ENCODE results near the gene UBE4A. TPM values are rescaled to one million over a fixed set of nuclear protein-coding genes. Genes with fewer than 3 reads are reported as not detected.

Gene UBE4A
- total and polyA plus RNA-seq, 9 of the 15 experiments (the other 6 are each of a cell fraction or from before 2014, with no cell fraction given), result 13.5 to 45.2 (median 26.8) TPM

DNA sequence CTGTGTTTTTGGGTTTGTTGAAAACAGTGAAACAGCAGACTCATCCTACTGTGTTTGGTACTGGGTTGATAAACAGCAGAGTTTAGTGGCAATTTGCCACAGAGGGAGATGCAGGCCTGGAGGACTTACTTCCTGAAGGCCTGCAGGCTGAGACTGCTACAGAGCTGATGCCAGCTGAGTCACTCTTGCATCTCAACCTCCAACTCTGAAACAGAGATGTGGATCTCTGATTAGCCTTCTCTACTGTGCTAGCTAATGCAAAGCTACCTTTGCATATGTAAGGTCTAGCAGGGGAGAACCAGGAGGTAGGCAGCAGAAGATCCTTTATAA, 56.3 kb downstream of the UBE4A start (continued):
- TF ChIP-seq, protein P1, sequence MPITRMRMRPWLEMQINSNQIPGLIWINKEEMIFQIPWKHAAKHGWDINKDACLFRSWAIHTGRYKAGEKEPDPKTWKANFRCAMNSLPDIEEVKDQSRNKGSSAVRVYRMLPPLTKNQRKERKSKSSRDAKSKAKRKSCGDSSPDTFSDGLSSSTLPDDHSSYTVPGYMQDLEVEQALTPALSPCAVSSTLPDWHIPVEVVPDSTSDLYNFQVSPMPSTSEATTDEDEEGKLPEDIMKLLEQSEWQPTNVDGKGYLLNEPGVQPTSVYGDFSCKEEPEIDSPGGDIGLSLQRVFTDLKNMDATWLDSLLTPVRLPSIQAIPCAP (CRISPR knock-in tag; IDR thresholded peaks at IDR 0.05; ENCODE audit: borderline replicate concordance), result no peak
- TF ChIP-seq ELF4 (CRISPR knock-in tag; IDR thresholded peaks at IDR 0.05) (peak; percentile 59; the same call in 1 of the 2 replicates), EHMT2 (IDR thresholded peaks at IDR 0.05) (peak; percentile 84), PHB2 (IDR thresholded peaks at IDR 0.05; ENCODE audit: low read depth) (no peak), FUS (optimal IDR thresholded peaks at IDR 0.05; ENCODE audit: low read depth, low read length) (no peak), ZNF384 (IDR thresholded peaks at IDR 0.05; ENCODE audit: low read depth, low read length) (no peak; the same call in 1 of the 2 replicates), ZNF699 (CRISPR knock-in tag; IDR thresholded peaks at IDR 0.05; ENCODE audit: insufficient replicate concordance) (no peak), ZNF77 (CRISPR knock-in tag; IDR thresholded peaks at IDR 0.05) (no peak), SNIP1 (IDR thresholded peaks at IDR 0.05; ENCODE audit: low read depth) (no peak), ZNF146 (CRISPR knock-in tag; IDR thresholded peaks at IDR 0.05; ENCODE audit: unreplicated experiment) (no peak)
- TF ChIP-seq, protein P2, sequence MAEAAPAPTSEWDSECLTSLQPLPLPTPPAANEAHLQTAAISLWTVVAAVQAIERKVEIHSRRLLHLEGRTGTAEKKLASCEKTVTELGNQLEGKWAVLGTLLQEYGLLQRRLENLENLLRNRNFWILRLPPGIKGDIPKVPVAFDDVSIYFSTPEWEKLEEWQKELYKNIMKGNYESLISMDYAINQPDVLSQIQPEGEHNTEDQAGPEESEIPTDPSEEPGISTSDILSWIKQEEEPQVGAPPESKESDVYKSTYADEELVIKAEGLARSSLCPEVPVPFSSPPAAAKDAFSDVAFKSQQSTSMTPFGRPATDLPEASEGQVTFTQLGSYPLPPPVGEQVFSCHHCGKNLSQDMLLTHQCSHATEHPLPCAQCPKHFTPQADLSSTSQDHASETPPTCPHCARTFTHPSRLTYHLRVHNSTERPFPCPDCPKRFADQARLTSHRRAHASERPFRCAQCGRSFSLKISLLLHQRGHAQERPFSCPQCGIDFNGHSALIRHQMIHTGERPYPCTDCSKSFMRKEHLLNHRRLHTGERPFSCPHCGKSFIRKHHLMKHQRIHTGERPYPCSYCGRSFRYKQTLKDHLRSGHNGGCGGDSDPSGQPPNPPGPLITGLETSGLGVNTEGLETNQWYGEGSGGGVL (CRISPR knock-in tag; IDR thresholded peaks at IDR 0.05), result no peak
- TF ChIP-seq, protein P3, sequence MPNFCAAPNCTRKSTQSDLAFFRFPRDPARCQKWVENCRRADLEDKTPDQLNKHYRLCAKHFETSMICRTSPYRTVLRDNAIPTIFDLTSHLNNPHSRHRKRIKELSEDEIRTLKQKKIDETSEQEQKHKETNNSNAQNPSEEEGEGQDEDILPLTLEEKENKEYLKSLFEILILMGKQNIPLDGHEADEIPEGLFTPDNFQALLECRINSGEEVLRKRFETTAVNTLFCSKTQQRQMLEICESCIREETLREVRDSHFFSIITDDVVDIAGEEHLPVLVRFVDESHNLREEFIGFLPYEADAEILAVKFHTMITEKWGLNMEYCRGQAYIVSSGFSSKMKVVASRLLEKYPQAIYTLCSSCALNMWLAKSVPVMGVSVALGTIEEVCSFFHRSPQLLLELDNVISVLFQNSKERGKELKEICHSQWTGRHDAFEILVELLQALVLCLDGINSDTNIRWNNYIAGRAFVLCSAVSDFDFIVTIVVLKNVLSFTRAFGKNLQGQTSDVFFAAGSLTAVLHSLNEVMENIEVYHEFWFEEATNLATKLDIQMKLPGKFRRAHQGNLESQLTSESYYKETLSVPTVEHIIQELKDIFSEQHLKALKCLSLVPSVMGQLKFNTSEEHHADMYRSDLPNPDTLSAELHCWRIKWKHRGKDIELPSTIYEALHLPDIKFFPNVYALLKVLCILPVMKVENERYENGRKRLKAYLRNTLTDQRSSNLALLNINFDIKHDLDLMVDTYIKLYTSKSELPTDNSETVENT (CRISPR knock-in tag; IDR thresholded peaks at IDR 0.05), result no peak
- TF ChIP-seq, protein P4, sequence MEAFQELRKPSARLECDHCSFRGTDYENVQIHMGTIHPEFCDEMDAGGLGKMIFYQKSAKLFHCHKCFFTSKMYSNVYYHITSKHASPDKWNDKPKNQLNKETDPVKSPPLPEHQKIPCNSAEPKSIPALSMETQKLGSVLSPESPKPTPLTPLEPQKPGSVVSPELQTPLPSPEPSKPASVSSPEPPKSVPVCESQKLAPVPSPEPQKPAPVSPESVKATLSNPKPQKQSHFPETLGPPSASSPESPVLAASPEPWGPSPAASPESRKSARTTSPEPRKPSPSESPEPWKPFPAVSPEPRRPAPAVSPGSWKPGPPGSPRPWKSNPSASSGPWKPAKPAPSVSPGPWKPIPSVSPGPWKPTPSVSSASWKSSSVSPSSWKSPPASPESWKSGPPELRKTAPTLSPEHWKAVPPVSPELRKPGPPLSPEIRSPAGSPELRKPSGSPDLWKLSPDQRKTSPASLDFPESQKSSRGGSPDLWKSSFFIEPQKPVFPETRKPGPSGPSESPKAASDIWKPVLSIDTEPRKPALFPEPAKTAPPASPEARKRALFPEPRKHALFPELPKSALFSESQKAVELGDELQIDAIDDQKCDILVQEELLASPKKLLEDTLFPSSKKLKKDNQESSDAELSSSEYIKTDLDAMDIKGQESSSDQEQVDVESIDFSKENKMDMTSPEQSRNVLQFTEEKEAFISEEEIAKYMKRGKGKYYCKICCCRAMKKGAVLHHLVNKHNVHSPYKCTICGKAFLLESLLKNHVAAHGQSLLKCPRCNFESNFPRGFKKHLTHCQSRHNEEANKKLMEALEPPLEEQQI (IDR thresholded peaks at IDR 0.05), result peak; percentile 82
- TF ChIP-seq, protein P5, sequence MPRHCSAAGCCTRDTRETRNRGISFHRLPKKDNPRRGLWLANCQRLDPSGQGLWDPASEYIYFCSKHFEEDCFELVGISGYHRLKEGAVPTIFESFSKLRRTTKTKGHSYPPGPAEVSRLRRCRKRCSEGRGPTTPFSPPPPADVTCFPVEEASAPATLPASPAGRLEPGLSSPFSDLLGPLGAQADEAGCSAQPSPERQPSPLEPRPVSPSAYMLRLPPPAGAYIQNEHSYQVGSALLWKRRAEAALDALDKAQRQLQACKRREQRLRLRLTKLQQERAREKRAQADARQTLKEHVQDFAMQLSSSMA (CRISPR knock-in tag; IDR thresholded peaks at IDR 0.05), result no peak
- TF ChIP-seq, protein P6, sequence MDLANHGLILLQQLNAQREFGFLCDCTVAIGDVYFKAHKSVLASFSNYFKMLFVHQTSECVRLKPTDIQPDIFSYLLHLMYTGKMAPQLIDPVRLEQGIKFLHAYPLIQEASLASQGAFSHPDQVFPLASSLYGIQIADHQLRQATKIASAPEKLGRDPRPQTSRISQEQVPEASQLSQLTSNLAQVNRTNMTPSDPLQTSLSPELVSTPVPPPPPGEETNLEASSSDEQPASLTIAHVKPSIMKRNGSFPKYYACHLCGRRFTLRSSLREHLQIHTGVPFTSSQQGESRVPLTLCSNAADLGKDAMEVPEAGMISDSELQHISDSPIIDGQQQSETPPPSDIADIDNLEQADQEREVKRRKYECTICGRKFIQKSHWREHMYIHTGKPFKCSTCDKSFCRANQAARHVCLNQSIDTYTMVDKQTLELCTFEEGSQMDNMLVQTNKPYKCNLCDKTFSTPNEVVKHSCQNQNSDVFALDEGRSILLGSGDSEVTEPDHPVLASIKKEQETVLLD (IDR thresholded peaks at IDR 0.05), result peak; percentile 68; the same call in 1 of the 2 replicates
- TF ChIP-seq, protein P7, sequence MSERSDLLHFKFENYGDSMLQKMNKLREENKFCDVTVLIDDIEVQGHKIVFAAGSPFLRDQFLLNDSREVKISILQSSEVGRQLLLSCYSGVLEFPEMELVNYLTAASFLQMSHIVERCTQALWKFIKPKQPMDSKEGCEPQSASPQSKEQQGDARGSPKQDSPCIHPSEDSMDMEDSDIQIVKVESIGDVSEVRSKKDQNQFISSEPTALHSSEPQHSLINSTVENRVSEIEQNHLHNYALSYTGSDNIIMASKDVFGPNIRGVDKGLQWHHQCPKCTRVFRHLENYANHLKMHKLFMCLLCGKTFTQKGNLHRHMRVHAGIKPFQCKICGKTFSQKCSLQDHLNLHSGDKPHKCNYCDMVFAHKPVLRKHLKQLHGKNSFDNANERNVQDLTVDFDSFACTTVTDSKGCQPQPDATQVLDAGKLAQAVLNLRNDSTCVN (CRISPR knock-in tag; IDR thresholded peaks at IDR 0.05), result no peak
- TF ChIP-seq, protein P8, sequence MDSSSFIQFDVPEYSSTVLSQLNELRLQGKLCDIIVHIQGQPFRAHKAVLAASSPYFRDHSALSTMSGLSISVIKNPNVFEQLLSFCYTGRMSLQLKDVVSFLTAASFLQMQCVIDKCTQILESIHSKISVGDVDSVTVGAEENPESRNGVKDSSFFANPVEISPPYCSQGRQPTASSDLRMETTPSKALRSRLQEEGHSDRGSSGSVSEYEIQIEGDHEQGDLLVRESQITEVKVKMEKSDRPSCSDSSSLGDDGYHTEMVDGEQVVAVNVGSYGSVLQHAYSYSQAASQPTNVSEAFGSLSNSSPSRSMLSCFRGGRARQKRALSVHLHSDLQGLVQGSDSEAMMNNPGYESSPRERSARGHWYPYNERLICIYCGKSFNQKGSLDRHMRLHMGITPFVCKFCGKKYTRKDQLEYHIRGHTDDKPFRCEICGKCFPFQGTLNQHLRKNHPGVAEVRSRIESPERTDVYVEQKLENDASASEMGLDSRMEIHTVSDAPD (CRISPR knock-in tag; IDR thresholded peaks at IDR 0.05), result no peak

Data from K562 (cell line).